HEK293T (cell line): ENCODE results near the gene TBC1D20.
A peak's percentile ranks its signal among the peaks of the same experiment; 100 is the strongest.

Experiments
- CTCF ChIA-PET: fragments of 350-600 bp; formaldehyde crosslinking; extraction: SDS; loops from one replicate; lab custom pipeline; 2021; ENCODE audit warnings: antibody characterized with exemption, inconsistent platforms; lab: Yijun Ruan, JAX
- POLR2A ChIA-PET: fragments of 350-600 bp; formaldehyde crosslinking; extraction: SDS; loops from one replicate; lab custom pipeline; 2020; ENCODE audit warnings: antibody characterized with exemption, inconsistent platforms; lab: Yijun Ruan, JAX
- DNase-seq: peaks from one replicate; pipeline ENCODE4 v3.0.0; 2012; ENCODE audit warnings: mixed read lengths; ENCODE audit errors: extremely low spot score
- ARNT ChIP-seq: fragments of 450-650 bp; IDR thresholded peaks from 2 replicates; pipeline ENCODE4 v1.6.1; 2017; ENCODE audit warnings: mild to moderate bottlenecking
- BHLHE40 ChIP-seq: fragments of 450-650 bp; IDR thresholded peaks from 2 replicates; pipeline ENCODE4 v1.6.1; 2016; ENCODE audit warnings: mild to moderate bottlenecking, moderate library complexity, borderline replicate concordance
- CTBP1 ChIP-seq: fragments of 450-650 bp; IDR thresholded peaks from 2 replicates; pipeline ENCODE4 v1.6.1; 2016; ENCODE audit warnings: borderline replicate concordance
- ELF4 ChIP-seq: fragments of 450-650 bp; IDR thresholded peaks from 2 replicates; pipeline ENCODE4 v1.6.1; 2017; ENCODE audit warnings: antibody characterized with exemption
- FOXA1 ChIP-seq: fragments of 450-650 bp; IDR thresholded peaks from 2 replicates; pipeline ENCODE4 v1.6.1; 2016; ENCODE audit warnings: mild to moderate bottlenecking
- FOXK2 ChIP-seq: fragments of 450-650 bp; IDR thresholded peaks from 2 replicates; pipeline ENCODE4 v1.6.1; 2016; ENCODE audit warnings: mild to moderate bottlenecking
- FOXM1 ChIP-seq: fragments of 450-650 bp; IDR thresholded peaks from 2 replicates; pipeline ENCODE4 v1.6.1; 2017; ENCODE audit warnings: mild to moderate bottlenecking, borderline replicate concordance
- HDGF ChIP-seq: fragments of 450-650 bp; IDR thresholded peaks from 2 replicates; pipeline ENCODE4 v1.6.1; 2017; ENCODE audit warnings: antibody characterized with exemption, borderline replicate concordance
- L3MBTL2 ChIP-seq: fragments of 450-650 bp; conservative IDR thresholded peaks from 2 replicates; pipeline ENCODE4 v1.6.1; 2016; ENCODE audit warnings: mild to moderate bottlenecking
- LEF1 ChIP-seq: fragments of 450-650 bp; IDR thresholded peaks from 2 replicates; pipeline ENCODE4 v1.6.1; 2017; ENCODE audit warnings: mild to moderate bottlenecking, borderline replicate concordance
- NFRKB ChIP-seq: fragments of 450-650 bp; IDR thresholded peaks from 2 replicates; pipeline ENCODE4 v1.6.1; 2016; ENCODE audit warnings: mild to moderate bottlenecking, moderate library complexity
- PKNOX1 ChIP-seq: fragments of 450-650 bp; IDR thresholded peaks from 2 replicates; pipeline ENCODE4 v1.6.1; 2016
- SP1 ChIP-seq: fragments of 450-650 bp; IDR thresholded peaks from 2 replicates; pipeline ENCODE4 v1.6.1; 2017
- SUZ12 ChIP-seq: fragments of 450-650 bp; IDR thresholded peaks from 2 replicates; pipeline ENCODE4 v1.6.1; 2016; ENCODE audit warnings: mild to moderate bottlenecking
- TARDBP ChIP-seq: fragments of 450-650 bp; IDR thresholded peaks from 2 replicates; pipeline ENCODE4 v1.6.1; 2016
- ZNF384 ChIP-seq: fragments of 450-650 bp; IDR thresholded peaks from 2 replicates; pipeline ENCODE4 v1.6.1; 2016

The TBC1D20 gene

GRCh38 chr20:409697-410559 is 52.4 kb downstream of the TBC1D20 start:
- no peak for TF ChIP-seq ELF4
- no peak for TF ChIP-seq PKNOX1
- no peak for TF ChIP-seq FOXM1
- TF ChIP-seq HDGF = no peak
- TF ChIP-seq TARDBP = no peak
- ChIA-PET POLR2A (no interaction called here), CTCF (no interaction called here)
- no peak for DNase-seq

DNA sequence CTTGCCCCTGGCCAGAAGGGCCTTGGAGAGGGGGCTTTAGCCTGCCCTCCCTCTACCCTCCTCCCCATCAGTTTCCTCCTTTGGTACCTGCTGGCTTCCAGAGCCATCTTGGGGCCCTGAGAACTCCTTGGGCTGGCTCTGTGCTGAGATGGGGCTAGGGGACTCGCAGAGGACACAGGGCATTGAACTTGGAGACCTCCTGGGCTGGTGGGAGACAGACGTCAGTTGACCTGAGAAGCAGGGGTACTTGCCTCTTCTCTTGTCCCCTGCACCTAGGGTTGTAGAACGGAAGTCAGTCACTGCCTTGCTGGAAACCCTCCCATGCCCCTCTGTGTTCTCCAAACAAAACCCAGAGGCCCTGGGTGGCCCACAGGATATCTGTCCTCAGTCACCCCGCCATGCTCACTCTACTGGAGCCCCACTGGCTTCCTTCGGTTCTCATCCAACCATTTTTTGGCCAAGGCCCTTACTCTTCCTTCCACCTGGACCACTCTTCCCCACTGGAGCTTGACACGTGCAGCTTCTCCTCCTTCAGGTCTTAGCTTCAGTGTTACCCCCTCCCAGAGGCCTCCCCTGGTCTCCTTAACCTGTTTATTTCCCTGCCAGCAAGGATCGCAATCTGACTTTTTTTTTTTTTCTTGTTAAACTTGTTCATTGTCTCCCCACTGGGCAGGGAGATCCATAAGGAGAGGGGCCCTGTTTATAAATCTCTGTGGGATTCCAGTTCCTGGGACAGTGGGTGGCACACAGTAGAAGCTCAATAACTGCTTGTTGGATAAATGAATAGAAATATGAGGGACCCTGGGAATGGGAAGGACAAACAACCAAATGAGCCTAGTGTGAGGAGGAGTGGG is 53.3 kb downstream of the TBC1D20 start:
- no peak for DNase-seq
- TF ChIP-seq ZNF384 (no peak), L3MBTL2 (no peak), SP1 (no peak), ARNT (no peak), TARDBP (no peak), FOXK2 (no peak), SUZ12 (no peak), PKNOX1 (no peak), ELF4 (no peak), FOXA1 (no peak), BHLHE40 (no peak), FOXM1 (no peak), NFRKB (no peak), LEF1 (no peak), HDGF (no peak), CTBP1 (no peak)
- POLR2A ChIA-PET = no interaction called here
- CTCF ChIA-PET = no interaction called here

GRCh38 chr20:407953-408842 is 54.1 kb downstream of the TBC1D20 start, which contains the start of gene RBCK1:
RBCK1 (plus strand) TSS chr20:408299; CDS start chr20:408758, 459 bp downstream.
- peak; percentile 91 for DNase-seq
- no peak for TF ChIP-seq TARDBP
- no peak for TF ChIP-seq PKNOX1
- no peak for TF ChIP-seq CTBP1
- TF ChIP-seq ELF4 = peak; percentile 69; the same call in 1 of the 2 replicates
- no peak for TF ChIP-seq HDGF
- peak; percentile 75; the same call in 1 of the 2 replicates for TF ChIP-seq FOXM1
- TF ChIP-seq NFRKB = no peak
- TF ChIP-seq LEF1 = no peak
- POLR2A ChIA-PET = interaction anchor here (0.7 to 1.8 kb wide), 20 partner anchors 10 to 85 kb away, joined by 3 to 14 read pairs (median 4); partner anchors contain the start of genes NRSN2 and TRIB3
- CTCF ChIA-PET = interaction anchor here (1.0 kb wide), 1 partner anchor 54 kb away, joined by 3 read pairs; no protein-coding TSS in a partner anchor

- TF ChIP-seq NFRKB = no peak
- TF ChIP-seq HDGF = no peak
- no peak for TF ChIP-seq SUZ12
- peak; percentile 52 for TF ChIP-seq L3MBTL2
- no peak for TF ChIP-seq ARNT
- TF ChIP-seq FOXK2 = no peak
- TF ChIP-seq ZNF384 = no peak
- peak; percentile 88 for TF ChIP-seq PKNOX1
- POLR2A ChIA-PET = interaction anchor here (0.7 to 1.8 kb wide), 21 partner anchors 9 to 84 kb away, joined by 3 to 14 read pairs (median 4); partner anchors contain the start of genes NRSN2 and TRIB3
- CTCF ChIA-PET = interaction anchor here (1.0 kb wide), 1 partner anchor 53 kb away, joined by 3 read pairs; no protein-coding TSS in a partner anchor
- DNase-seq = peak; percentile 93
These were observed 55.0 kb downstream of the TBC1D20 start for GRCh38 chr20:407133-407952.
